RWPE2 (cell line): ENCODE results near the gene OBSCN.

Experiments used
- ATAC-seq: fragments of 200-7000 bp; cut with Tn5 transposase; 3 replicates; pipeline ENCODE4 v1.9.1; 2021; ENCODE audit warnings: low read depth
- DNase-seq: peaks from one replicate; pipeline ENCODE4 v3.0.0-alpha.2; 2020; ENCODE audit warnings: low spot score
- H3K27ac ChIP-seq: fragments of 450-650 bp; 2 replicates; pipeline ENCODE4 v1.5.1; 2017; ENCODE audit warnings: mild to moderate bottlenecking; ENCODE audit not compliant: poor library complexity, severe bottlenecking
- H3K27me3 ChIP-seq: fragments of 250-450 bp; sonication (Bioruptor Pico); 2 replicates; pipeline ENCODE4 v1.5.1; 2021; ENCODE audit warnings: mild to moderate bottlenecking, moderate library complexity; ENCODE audit not compliant: insufficient read depth, poor library complexity, severe bottlenecking
- H3K36me3 ChIP-seq: fragments of 250-450 bp; sonication (Bioruptor Pico); 2 replicates; pipeline ENCODE4 v1.5.1; 2020; ENCODE audit warnings: low read depth, mild to moderate bottlenecking, moderate library complexity
- H3K4me1 ChIP-seq: fragments of 250-450 bp; sonication (Bioruptor Pico); 2 replicates; pipeline ENCODE4 v1.5.1; 2021; ENCODE audit warnings: mild to moderate bottlenecking, moderate library complexity; ENCODE audit not compliant: insufficient read depth, poor library complexity, severe bottlenecking
- H3K4me3 ChIP-seq: fragments of 250-450 bp; sonication (Bioruptor Pico); 2 replicates; pipeline ENCODE4 v1.5.1; 2021; ENCODE audit warnings: mild to moderate bottlenecking, moderate library complexity; ENCODE audit not compliant: severe bottlenecking
- H3K9me3 ChIP-seq: fragments of 250-450 bp; sonication (Bioruptor Pico); 2 replicates; pipeline ENCODE4 v1.5.1; 2021; ENCODE audit warnings: mild to moderate bottlenecking, moderate library complexity; ENCODE audit not compliant: severe bottlenecking
- TF ChIP-seq, protein P1 (sequence below): fragments of 450-650 bp; IDR thresholded peaks from one replicate; pipeline ENCODE4 v1.5.1; 2017; ENCODE audit warnings: mild to moderate bottlenecking, moderate library complexity; ENCODE audit not compliant: poor library complexity, severe bottlenecking

The OBSCN gene

DNA sequence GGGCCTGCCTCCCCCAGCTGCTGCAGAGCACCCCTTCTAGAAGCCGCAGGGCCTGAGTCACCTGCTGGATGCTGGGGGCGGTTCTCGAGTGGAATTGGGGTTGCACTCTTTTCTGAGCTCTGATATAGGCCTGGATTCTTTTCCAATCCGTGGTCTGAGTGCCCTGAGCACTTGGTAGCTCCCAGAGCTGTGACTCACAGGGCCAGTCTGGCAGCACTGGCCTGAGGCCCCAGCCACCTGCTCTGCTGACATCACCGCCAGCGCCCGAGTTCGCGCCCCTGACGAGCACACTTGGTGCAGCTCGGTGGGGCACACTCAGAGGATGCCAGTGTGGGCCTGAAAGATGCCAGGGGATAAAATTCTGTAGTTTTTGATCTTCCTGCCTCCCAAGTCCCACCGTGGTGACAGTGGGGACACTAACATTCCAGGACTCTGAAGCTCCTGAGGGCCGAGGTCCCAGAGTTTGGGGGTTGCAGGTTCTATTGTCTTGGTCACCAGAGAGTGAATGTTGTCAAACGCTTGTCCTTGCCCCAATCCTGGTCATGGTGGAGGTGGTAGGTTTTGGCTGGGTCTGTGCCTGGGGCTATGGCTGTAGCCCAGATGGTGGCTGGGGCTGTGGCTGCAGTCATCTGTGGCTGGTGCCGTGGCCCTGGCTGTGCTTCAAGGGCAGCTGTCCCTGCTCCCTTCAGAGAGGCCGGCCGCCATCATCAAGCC, 74.6 kb downstream of the OBSCN start:
- DNase-seq (peak; percentile 14), ATAC-seq (no peak)
- Histone ChIP-seq H3K36me3 (no peaks in the 10 kb centered on the region), H3K4me1 (no peaks in the 10 kb centered on the region), H3K27ac (no peak overlapping the region), H3K27me3 (no peaks in the 10 kb centered on the region), H3K4me3 (no peak overlapping the region), H3K9me3 (no peaks in the 10 kb centered on the region)
- TF ChIP-seq, protein P1, sequence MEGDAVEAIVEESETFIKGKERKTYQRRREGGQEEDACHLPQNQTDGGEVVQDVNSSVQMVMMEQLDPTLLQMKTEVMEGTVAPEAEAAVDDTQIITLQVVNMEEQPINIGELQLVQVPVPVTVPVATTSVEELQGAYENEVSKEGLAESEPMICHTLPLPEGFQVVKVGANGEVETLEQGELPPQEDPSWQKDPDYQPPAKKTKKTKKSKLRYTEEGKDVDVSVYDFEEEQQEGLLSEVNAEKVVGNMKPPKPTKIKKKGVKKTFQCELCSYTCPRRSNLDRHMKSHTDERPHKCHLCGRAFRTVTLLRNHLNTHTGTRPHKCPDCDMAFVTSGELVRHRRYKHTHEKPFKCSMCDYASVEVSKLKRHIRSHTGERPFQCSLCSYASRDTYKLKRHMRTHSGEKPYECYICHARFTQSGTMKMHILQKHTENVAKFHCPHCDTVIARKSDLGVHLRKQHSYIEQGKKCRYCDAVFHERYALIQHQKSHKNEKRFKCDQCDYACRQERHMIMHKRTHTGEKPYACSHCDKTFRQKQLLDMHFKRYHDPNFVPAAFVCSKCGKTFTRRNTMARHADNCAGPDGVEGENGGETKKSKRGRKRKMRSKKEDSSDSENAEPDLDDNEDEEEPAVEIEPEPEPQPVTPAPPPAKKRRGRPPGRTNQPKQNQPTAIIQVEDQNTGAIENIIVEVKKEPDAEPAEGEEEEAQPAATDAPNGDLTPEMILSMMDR: no peak

DNA sequence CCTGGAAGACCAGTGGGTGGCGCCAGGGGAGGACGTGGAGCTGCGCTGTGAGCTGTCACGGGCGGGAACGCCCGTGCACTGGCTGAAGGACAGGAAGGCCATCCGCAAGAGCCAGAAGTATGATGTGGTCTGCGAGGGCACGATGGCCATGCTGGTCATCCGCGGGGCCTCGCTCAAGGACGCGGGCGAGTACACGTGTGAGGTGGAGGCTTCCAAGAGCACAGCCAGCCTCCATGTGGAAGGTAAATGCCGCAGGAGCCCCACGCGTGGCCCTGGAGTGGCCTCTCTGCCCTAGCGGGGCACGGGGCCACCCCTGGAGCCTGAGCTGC, 75.2 kb downstream of the OBSCN start:
- no peaks in the 10 kb centered on the region for H3K27me3 ChIP-seq
- TF ChIP-seq, protein P1: no peak
- H3K9me3 ChIP-seq: no peaks in the 10 kb centered on the region
- ATAC-seq: no peak
- H3K27ac ChIP-seq: no peak overlapping the region
- no peaks in the 10 kb centered on the region for H3K4me1 ChIP-seq
- peak; percentile 31 for DNase-seq
- no peaks in the 10 kb centered on the region for H3K36me3 ChIP-seq
- no peak overlapping the region for H3K4me3 ChIP-seq

DNA sequence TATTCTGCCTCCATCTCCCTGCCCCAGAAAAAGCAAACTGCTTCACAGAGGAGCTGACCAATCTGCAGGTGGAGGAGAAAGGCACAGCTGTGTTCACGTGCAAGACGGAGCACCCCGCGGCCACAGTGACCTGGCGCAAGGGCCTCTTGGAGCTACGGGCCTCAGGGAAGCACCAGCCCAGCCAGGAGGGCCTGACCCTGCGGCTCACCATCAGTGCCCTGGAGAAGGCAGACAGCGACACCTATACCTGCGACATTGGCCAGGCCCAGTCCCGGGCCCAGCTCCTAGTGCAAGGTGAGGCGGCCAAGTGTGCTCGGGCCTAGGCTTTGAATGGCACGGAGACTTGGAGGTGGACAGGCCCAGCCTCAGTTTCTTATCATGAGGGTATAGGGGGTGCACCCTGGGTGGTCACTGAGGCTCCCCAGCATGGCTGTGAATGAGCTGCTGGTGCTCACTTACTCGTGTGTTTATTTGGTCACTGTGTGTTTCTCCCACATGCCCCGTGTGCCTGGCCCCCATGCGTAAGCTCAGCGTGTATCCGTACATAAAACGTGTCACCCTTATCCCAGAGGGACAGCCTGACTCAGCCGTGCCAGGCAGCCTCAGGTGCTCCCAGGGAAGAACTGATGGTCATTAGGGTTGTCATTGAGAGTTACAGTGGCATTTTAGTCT, 75.8 kb downstream of the OBSCN start:
- Histone ChIP-seq H3K9me3 (no peaks in the 10 kb centered on the region), H3K36me3 (no peaks in the 10 kb centered on the region), H3K27ac (no peak overlapping the region), H3K4me3 (no peak overlapping the region), H3K27me3 (no peaks in the 10 kb centered on the region), H3K4me1 (no peaks in the 10 kb centered on the region)
- DNase-seq: peak; percentile 27
- TF ChIP-seq, protein P1: no peak
- no peak for ATAC-seq

DNA sequence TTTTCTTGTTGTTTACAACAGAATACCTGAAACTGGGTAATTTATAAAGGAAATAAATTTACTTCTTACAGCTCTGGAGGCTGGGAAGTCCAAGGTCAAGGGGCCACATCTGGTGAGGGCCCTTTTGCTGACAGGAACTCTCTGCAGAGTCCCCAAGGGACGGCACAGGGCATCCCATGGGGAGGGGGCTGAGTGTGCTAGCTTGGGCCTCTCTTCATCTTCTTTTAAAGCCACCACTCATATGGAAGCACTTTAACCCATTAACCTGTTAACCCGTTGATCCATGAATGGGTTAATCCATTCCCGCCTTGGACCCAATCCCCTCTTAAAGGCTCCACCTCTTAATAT, 76.3 kb downstream of the OBSCN start:
- H3K27ac ChIP-seq: no peak overlapping the region
- H3K27me3 ChIP-seq: no peaks in the 10 kb centered on the region
- TF ChIP-seq, protein P1: no peak
- H3K4me1 ChIP-seq: no peaks in the 10 kb centered on the region
- H3K4me3 ChIP-seq: no peak overlapping the region
- no peak for ATAC-seq
- no peaks in the 10 kb centered on the region for H3K36me3 ChIP-seq
- H3K9me3 ChIP-seq: no peaks in the 10 kb centered on the region
- no peak for DNase-seq

DNA sequence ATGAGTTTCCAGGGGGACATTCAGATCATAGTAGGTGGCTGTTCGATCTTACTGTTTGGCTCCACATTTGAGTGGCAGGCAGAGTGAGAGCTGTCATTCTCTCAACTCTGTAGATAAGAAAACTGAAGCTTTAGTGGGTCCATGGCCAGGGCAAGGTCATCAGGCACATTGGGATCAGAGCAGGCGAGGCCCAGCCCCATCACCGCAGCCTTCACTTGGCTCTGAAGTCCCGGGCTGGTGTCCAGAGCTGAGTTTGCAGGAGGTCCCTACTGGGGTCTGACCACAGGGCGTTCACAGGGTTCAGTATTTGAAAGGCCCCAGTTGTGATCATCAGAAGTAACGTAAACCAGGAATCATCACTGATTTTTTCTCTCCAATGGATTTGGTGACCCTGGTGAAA, 76.7 kb downstream of the OBSCN start:
- no peak for ATAC-seq
- Histone ChIP-seq H3K36me3 (no peaks in the 10 kb centered on the region), H3K4me3 (no peak overlapping the region), H3K4me1 (no peaks in the 10 kb centered on the region), H3K9me3 (no peaks in the 10 kb centered on the region), H3K27me3 (no peaks in the 10 kb centered on the region), H3K27ac (no peak overlapping the region)
- TF ChIP-seq, protein P1: no peak
- DNase-seq: no peak
